ENCODE data around the gene AVPR2. TPM values are rescaled to one million over a fixed set of nuclear protein-coding genes. Genes with fewer than 3 reads are reported as not detected.

Gene AVPR2
- total and polyA plus RNA-seq, 9 of the 15 experiments (the other 6 are each of a cell fraction or from before 2014, with no cell fraction given): not detected

DNA sequence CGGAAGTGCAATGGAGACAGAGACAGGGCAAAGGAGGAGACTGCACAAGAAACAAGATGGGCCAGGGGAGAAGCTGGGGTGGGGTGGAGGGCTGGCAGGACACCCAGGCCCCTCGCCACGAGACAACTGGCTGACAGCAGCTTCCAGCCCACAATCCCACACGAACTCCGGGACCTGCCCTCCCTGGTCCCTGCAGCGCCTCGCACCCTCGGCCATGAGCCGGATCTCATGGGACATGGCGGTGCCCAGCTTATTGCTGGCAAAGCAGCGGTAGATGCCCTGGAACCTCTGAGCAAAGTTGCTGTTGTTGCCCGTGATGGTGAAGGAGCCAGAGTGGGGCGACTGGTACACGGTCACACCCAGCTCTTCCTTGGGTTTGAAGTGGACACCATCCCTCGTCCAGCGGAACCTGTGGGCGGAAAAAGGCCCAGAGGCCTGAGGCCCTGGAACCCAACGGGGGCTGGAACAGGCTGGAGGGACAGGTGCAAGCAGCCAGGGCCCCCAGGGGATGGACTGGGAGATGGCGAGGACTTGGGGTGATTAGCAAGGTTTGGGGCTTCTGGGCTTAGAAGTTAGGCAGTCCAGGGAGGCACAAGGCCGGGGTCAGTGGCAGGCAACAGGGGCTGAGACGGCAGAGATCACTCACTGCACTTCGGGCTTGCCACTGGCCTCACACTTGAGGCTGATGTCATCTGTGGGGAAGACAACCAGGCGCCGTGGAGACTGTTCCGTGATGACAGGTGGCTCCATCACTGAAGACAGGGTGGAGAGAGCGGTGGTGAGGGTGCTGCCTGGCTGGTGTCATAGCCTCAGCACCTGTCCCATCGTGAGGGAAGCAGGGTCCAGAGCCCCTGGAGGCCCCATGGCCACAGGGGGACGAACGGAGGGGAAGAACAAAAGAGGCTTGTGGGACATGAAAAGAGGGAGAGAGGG is 32.3 kb upstream of the AVPR2 start:
- peaks cover 3 to 57% of the 10 kb centered on the region in 2 experiments; a peak in 3 of 5 replicates for H3K27me3 ChIP-seq (ENCODE audit: control insufficient read depth in 2 of 2, insufficient read depth in 2 of 2, low read length in 2 of 2)
- no peak overlapping the region for H3K9ac ChIP-seq (ENCODE audit: insufficient read depth in 1 of 2, low read depth in 2 of 2, low read length in 2 of 2)
- no peak for DNase-seq (ENCODE audit: extremely low read depth in 1 of 4, low spot score in 3 of 4)
- no TSS peak for BruUV-seq (replicated peaks)
- intact Hi-C loops (cut with micrococcal nuclease): no loop called here
- no peak overlapping the region for H3K4me3 ChIP-seq
- no peak overlapping the region for H3K27ac ChIP-seq (ENCODE audit: extremely low read depth, low read depth, low read length)
- H3K4me2 ChIP-seq (ENCODE audit: insufficient read depth, low read length): no peak overlapping the region
- ChIA-PET CTCF (ENCODE audit: low intra/inter-chr PET ratio) (no interaction called here), POLR2A (no interaction called here)
- no peaks in the 10 kb centered on the region for H3K36me3 ChIP-seq (ENCODE audit: control insufficient read depth, insufficient read depth, low read length)
- WGBS (ENCODE audit: insufficient coverage, low coverage, missing lambda C conversion rate): 2% methylated on average over 17 of the region's 29 CpGs
- H3K9me3 ChIP-seq (replicated peaks; ENCODE audit: control insufficient read depth, insufficient read depth, low read depth, low read length): no peaks in the 10 kb centered on the region
- H2AFZ ChIP-seq (ENCODE audit: low read depth, low read length): no peak overlapping the region
- H3K79me2 ChIP-seq (ENCODE audit: control insufficient read depth, insufficient read depth, low read length): no peaks in the 10 kb centered on the region
- ATAC-seq: no peak
- FAIRE-seq: no peak
- H3K9me1 ChIP-seq (ENCODE audit: control insufficient read depth, insufficient read depth, low read length): no peaks in the 10 kb centered on the region
- in situ Hi-C loops (cut with MboI): no loop called here
- H3K4me1 ChIP-seq (replicated peaks in 1 of 2; ENCODE audit: control insufficient read depth in 2 of 2, insufficient read depth in 2 of 2, low read length in 2 of 2): peaks cover 0 to 19% of the 10 kb centered on the region in 2 experiments; a peak in 2 of 5 replicates
- TF ChIP-seq CCAR2 (IDR thresholded peaks at IDR 0.05; ENCODE audit: low read depth, low read length): no peak
- no peak for TF ChIP-seq MEF2A (IDR thresholded peaks at IDR 0.05; ENCODE audit: control insufficient read depth, low read depth, low read length)
- no peak for TF ChIP-seq POLR3A (IDR thresholded peaks at IDR 0.05; ENCODE audit: borderline replicate concordance, extremely low read depth, insufficient read depth, insufficient read length)
- 0 out of 2 replicates have a peak, but pooled peaks cover 20% of the 10 kb centered on the region for H4K20me1 ChIP-seq (replicated peaks; ENCODE audit: control insufficient read depth, insufficient read depth, low read length)

Measured in K562 (cell line).